ENCODE data around the gene GADD45G. TPM values are rescaled to one million over a fixed set of nuclear protein-coding genes. Genes with fewer than 3 reads are reported as not detected.
A peak's percentile ranks its signal among the peaks of the same experiment; 100 is the strongest.

GADD45G gene
- total RNA-seq, 4 donors from 2014 or later, result 8.3 to 27.2 (median 14.4) TPM

DNA sequence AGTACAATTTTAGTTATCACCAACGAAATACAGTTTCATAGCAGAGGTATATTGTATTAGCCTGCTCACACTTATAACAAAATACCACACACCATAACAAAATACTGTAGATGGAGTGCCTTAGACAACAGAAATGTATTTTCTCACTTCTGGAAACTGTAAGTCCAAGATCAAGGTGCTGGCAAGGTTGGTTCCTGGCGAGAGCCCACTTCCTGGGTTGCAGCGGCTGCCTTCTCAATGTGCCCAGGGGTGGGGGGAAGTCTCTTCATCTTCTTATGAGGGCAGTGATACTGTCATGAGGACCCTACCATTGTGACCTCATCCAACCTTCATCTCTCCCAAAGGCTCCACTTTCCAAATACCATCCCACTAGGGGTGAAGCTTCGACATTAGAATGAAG lies 30.5 kb upstream of the GADD45G start:
- H3K27me3 ChIP-seq, result no peaks in the 10 kb centered on the region
- intact Hi-C loops (cut with DNase I), result no loop called here
- no peak for TF ChIP-seq POLR2A (IDR thresholded peaks at IDR 0.05)
- TF ChIP-seq, protein P1, sequence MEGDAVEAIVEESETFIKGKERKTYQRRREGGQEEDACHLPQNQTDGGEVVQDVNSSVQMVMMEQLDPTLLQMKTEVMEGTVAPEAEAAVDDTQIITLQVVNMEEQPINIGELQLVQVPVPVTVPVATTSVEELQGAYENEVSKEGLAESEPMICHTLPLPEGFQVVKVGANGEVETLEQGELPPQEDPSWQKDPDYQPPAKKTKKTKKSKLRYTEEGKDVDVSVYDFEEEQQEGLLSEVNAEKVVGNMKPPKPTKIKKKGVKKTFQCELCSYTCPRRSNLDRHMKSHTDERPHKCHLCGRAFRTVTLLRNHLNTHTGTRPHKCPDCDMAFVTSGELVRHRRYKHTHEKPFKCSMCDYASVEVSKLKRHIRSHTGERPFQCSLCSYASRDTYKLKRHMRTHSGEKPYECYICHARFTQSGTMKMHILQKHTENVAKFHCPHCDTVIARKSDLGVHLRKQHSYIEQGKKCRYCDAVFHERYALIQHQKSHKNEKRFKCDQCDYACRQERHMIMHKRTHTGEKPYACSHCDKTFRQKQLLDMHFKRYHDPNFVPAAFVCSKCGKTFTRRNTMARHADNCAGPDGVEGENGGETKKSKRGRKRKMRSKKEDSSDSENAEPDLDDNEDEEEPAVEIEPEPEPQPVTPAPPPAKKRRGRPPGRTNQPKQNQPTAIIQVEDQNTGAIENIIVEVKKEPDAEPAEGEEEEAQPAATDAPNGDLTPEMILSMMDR (IDR thresholded peaks at IDR 0.05), result no peak
- no peak overlapping the region for H3K27ac ChIP-seq
- no peak overlapping the region for H3K4me3 ChIP-seq (replicated peaks in 1 of 3)
- WGBS, 2 donors, result 60 to 71% methylated on average over 4 of the region's 4 CpGs
- DNase-seq, result no peak
- H3K36me3 ChIP-seq, result no peaks in the 10 kb centered on the region
- no peaks in the 10 kb centered on the region for H3K9me3 ChIP-seq
- H3K4me1 ChIP-seq, result no peaks in the 10 kb centered on the region

DNA sequence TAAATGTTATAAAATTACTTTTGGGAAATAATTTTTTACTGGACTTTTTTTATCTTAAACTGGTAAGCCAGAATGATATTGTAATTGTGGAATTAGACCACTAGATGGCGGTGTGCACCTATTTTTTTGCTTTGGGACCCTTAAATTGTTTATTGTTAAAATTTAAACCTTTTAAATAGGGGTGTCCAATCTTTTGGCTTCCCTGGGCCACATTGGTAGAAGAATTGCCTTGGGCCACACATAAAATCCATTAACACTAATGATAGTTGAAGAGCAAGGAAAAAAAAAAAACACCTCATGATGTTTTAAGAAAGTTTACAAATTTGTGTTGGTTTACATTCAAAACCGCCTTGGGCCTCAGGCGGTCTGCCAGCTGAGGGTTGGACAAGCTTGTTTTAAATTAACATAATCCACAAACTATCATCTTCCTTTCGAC lies 28.4 kb upstream of the GADD45G start:
- no peak for TF ChIP-seq POLR2A (IDR thresholded peaks at IDR 0.05)
- TF ChIP-seq, protein P1 (IDR thresholded peaks at IDR 0.05), result peak; percentile 33 to 74 (median 64)
- no peak for DNase-seq
- no peaks in the 10 kb centered on the region for H3K9me3 ChIP-seq
- H3K36me3 ChIP-seq, result no peaks in the 10 kb centered on the region
- 46 to 48% methylated on average over 4 of the region's 4 CpGs for WGBS, 2 donors
- no peak overlapping the region for H3K27ac ChIP-seq
- intact Hi-C loops (cut with DNase I), result no loop called here
- no peak overlapping the region for H3K4me3 ChIP-seq (replicated peaks in 1 of 3)
- H3K27me3 ChIP-seq, result no peaks in the 10 kb centered on the region
- no peaks in the 10 kb centered on the region for H3K4me1 ChIP-seq

DNA sequence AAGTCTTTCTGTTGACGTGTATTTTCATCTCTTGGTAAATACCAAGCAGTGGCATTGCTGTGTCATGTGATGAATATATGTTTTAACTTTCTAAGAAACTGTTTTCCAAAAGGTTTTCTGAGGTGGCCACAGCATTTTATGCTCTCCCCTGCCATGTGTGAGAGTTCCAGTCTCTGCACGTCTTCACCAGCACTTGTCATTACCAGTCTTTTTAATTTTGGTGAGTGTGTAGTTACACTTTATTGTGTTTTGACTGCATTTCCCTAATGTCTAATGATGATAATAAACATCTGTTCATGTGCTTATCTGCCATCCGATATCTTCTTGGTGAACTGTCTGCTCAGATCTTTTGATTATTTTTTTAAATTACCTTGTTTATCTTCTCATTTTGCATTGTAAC lies 27.4 kb upstream of the GADD45G start:
- no peaks in the 10 kb centered on the region for H3K27me3 ChIP-seq
- no peak for DNase-seq
- intact Hi-C loops (cut with DNase I), result no loop called here
- H3K9me3 ChIP-seq, result no peaks in the 10 kb centered on the region
- TF ChIP-seq, protein P1 (IDR thresholded peaks at IDR 0.05), result no peak
- no peak overlapping the region for H3K27ac ChIP-seq
- 94 to 95% methylated on average over 3 of the region's 3 CpGs for WGBS, 2 donors
- H3K36me3 ChIP-seq, result no peaks in the 10 kb centered on the region
- H3K4me1 ChIP-seq, result no peaks in the 10 kb centered on the region
- no peak overlapping the region for H3K4me3 ChIP-seq (replicated peaks in 1 of 3)

DNA sequence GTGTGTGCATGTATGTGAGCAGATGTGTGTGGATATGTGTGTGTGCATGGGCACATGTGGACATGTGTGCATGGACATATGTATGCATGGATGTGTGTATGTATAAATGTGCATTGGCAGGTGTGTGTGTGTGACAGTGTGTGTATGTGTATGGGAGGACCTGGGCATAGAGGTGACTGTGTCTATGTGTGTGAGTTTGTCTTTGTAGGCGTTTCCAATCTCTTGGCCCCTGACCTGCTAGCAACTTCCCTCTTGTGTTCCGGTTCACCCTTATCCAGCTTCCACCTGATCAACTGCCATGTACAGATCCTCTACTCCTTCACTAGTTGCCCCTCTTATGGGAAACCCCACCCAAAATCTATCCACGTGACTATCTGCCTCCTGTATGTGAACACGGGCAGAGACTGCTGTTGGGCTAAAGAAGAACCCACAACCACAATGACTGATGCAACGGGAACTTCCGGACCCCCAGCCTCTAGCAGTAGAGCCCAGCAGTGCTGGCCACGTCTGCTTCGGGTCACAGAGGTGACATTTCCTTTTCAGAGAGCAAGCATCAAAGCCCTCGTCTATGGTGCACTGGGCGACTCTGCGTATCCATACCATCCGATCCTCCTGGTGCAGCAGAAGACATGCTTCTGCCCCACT lies 24.9 kb upstream of the GADD45G start:
- no peak for DNase-seq
- H3K27me3 ChIP-seq, result no peaks in the 10 kb centered on the region
- H3K9me3 ChIP-seq, result no peaks in the 10 kb centered on the region
- no peak overlapping the region for H3K4me3 ChIP-seq (replicated peaks in 1 of 3)
- TF ChIP-seq, protein P1 (IDR thresholded peaks at IDR 0.05), result no peak
- intact Hi-C loops (cut with DNase I), result no loop called here
- H3K4me1 ChIP-seq, result no peaks in the 10 kb centered on the region
- H3K36me3 ChIP-seq, result no peaks in the 10 kb centered on the region
- WGBS, 2 donors, result 76 to 94% methylated on average over 12 of the region's 12 CpGs
- no peak overlapping the region for H3K27ac ChIP-seq

DNA sequence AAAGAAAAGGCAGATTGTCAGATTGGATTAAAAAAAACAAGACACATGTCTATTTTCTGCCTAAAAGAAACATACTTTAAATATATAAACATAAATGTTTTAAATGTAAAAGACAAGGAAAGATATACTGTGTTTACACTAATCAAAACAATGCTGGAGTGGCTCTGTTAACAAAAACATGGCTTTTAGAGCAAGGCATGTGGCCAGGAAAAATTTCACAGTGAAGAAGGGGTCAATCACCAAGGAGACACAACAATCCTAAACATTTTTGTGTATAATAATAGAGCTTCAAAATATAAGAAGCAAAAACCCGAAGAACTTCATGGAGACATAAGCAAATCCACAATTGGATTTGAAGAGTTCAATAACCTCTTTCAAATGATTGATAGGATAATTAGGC lies 18.5 kb upstream of the GADD45G start:
- TF ChIP-seq, protein P1 (IDR thresholded peaks at IDR 0.05), result no peak
- no peak for TF ChIP-seq POLR2A (IDR thresholded peaks at IDR 0.05)
- intact Hi-C loops (cut with DNase I), result no loop called here
- Histone ChIP-seq H3K4me1 (no peaks in the 10 kb centered on the region), H3K9me3 (no peaks in the 10 kb centered on the region), H3K27ac (no peak overlapping the region), H3K36me3 (no peaks in the 10 kb centered on the region), H3K4me3 (replicated peaks in 1 of 3) (no peak overlapping the region), H3K27me3 (no peaks in the 10 kb centered on the region)
- WGBS, 2 donors, result 80 to 82% methylated on average over 1 of the region's 1 CpG
- no peak for DNase-seq

Measured in thyroid gland (tissue), 4 donors.